ENCODE data around the gene CITED4. TPM values are rescaled to one million over a fixed set of nuclear protein-coding genes. Genes with fewer than 3 reads are reported as not detected.

CITED4 gene
- total and polyA plus RNA-seq, 2 donors (not counting 3 experiments of a cell fraction or from before 2014, with no cell fraction given) = 3.8 to 11.3 TPM

- DNase-seq (ENCODE audit: low read depth, low spot score) (no peak), FAIRE-seq (no peak)
- dilution Hi-C loops (cut with MboI; ENCODE audit: extremely low pct_ligation_motif_present, low sequenced_read_pairs) (no loop called here), intact Hi-C loops (cut with micrococcal nuclease) (loop anchor here (5.0 kb wide), 3 partner anchors 153 to 277 kb away; partner anchors contain the start of genes NFYC and RIMS3)
- Histone ChIP-seq H3K4me3 (replicated peaks in 1 of 3; ENCODE audit: insufficient read depth in 1 of 3, low read depth in 1 of 3, low read length in 3 of 3) (no peak overlapping the region), H4K20me1 (replicated peaks; ENCODE audit: control insufficient read depth, extremely low read depth, insufficient read depth, low read length) (no peaks in the 10 kb centered on the region), H3K9me3 (replicated peaks; ENCODE audit: control insufficient read depth, insufficient read depth, low read length) (peaks cover 2% of the 10 kb centered on the region), H3K4me1 (ENCODE audit: control insufficient read depth, extremely low read depth, insufficient read depth, low read length) (peaks cover 13% of the 10 kb centered on the region), H3K9me1 (replicated peaks; ENCODE audit: control insufficient read depth, extremely low read depth, insufficient read depth, low read length) (no peaks in the 10 kb centered on the region), H3K27ac (ENCODE audit: insufficient read depth, low read depth, low read length) (no peak overlapping the region), H3K9ac (replicated peaks; ENCODE audit: extremely low read depth, insufficient read depth, low read length) (no peak overlapping the region), H2AFZ (ENCODE audit: low read depth, low read length) (no peak overlapping the region), H3K79me2 (ENCODE audit: control insufficient read depth, insufficient read depth, low read length) (no peaks in the 10 kb centered on the region), H3K36me3 (ENCODE audit: control insufficient read depth in 2 of 2, extremely low read depth in 1 of 2, insufficient read depth in 2 of 2, low read length in 2 of 2) (no peaks in the 10 kb centered on the region), H3K27me3 (ENCODE audit: control insufficient read depth in 2 of 2, insufficient read depth in 2 of 2, low read length in 2 of 2) (peaks cover 28 to 34% of the 10 kb centered on the region in 2 experiments), H3K4me2 (ENCODE audit: insufficient read depth, low read length) (no peak overlapping the region)
- TF ChIP-seq EZH2 (IDR thresholded peaks at IDR 0.05; ENCODE audit: borderline replicate concordance, low read depth, low read length, severe bottlenecking) (no peak), JUN (IDR thresholded peaks at IDR 0.05; ENCODE audit: borderline replicate concordance, insufficient read depth, insufficient read length, low read depth) (no peak), FOS (IDR thresholded peaks at IDR 0.05; ENCODE audit: borderline replicate concordance, insufficient read depth, low read length) (no peak), POLR2AphosphoS5 (IDR thresholded peaks at IDR 0.05; ENCODE audit: insufficient read depth, low read depth, low read length) (no peak), CTCF (IDR thresholded peaks at IDR 0.05; ENCODE audit: extremely low read depth in 1 of 2, insufficient read depth in 1 of 2, low read depth in 1 of 2, low read length in 2 of 2) (no peak), POLR2A (IDR thresholded peaks at IDR 0.05; ENCODE audit: low read depth, low read length) (no peak), GATA2 (IDR thresholded peaks at IDR 0.05; ENCODE audit: insufficient read depth, insufficient read length, low read depth, low read length) (no peak), MAX (IDR thresholded peaks at IDR 0.05; ENCODE audit: insufficient read depth, insufficient read length) (no peak), MYC (IDR thresholded peaks at IDR 0.05; ENCODE audit: low read depth, low read length) (no peak)
- ChIA-PET CTCF (interaction anchor here (0.6 to 3.3 kb wide), 7 partner anchors 71 to 110 kb away, joined by 3 to 20 read pairs (median 4); no protein-coding TSS in a partner anchor), POLR2A (no interaction called here)
- BruUV-seq (replicated peaks) = no TSS peak
These were observed 17.0 kb downstream of the CITED4 start for GRCh38 chr1:40844887-40845878.
